A549 (cell line): ENCODE results near the gene LGALS1.

Experiments
- CHD2 ChIP-seq: fragments of 150-350 bp; IDR thresholded peaks from 2 replicates; pipeline ENCODE4 v1.6.1; 2014; ENCODE audit warnings: low read length; ENCODE audit not compliant: partially characterized antibody
- EP300 ChIP-seq, 2 experiments: fragments of >200 bp; sonication (Bioruptor Twin); formaldehyde crosslinking; IDR thresholded peaks; 2 replicates in 1 of 2; 3 replicates in 1 of 2; pipeline ENCODE4 v1.6.1; 2016 to 2017
- MYC ChIP-seq: IDR thresholded peaks from 2 replicates; pipeline ENCODE4 v1.6.1; 2012; ENCODE audit warnings: mild to moderate bottlenecking, inconsistent platforms, low read length, improper control_type of control experiment, borderline replicate concordance
- ZFP36 ChIP-seq: fragments of 450-650 bp; IDR thresholded peaks from 2 replicates; pipeline ENCODE4 v1.6.1; 2014; ENCODE audit warnings: borderline replicate concordance; ENCODE audit not compliant: partially characterized antibody
- TF ChIP-seq, protein P1 (sequence below): fragments of >200 bp; sonication (Bioruptor Twin); formaldehyde crosslinking; IDR thresholded peaks from 3 replicates; pipeline ENCODE4 v1.5.1; 2016
- TF ChIP-seq, protein P2 (sequence below): fragments of 200-600 bp; sonication (generic); IDR thresholded peaks from 2 replicates; pipeline ENCODE4 v1.6.1; 2016; ENCODE audit warnings: antibody characterized with exemption, mild to moderate bottlenecking, moderate library complexity

- TF ChIP-seq, protein P1, sequence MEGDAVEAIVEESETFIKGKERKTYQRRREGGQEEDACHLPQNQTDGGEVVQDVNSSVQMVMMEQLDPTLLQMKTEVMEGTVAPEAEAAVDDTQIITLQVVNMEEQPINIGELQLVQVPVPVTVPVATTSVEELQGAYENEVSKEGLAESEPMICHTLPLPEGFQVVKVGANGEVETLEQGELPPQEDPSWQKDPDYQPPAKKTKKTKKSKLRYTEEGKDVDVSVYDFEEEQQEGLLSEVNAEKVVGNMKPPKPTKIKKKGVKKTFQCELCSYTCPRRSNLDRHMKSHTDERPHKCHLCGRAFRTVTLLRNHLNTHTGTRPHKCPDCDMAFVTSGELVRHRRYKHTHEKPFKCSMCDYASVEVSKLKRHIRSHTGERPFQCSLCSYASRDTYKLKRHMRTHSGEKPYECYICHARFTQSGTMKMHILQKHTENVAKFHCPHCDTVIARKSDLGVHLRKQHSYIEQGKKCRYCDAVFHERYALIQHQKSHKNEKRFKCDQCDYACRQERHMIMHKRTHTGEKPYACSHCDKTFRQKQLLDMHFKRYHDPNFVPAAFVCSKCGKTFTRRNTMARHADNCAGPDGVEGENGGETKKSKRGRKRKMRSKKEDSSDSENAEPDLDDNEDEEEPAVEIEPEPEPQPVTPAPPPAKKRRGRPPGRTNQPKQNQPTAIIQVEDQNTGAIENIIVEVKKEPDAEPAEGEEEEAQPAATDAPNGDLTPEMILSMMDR: no peak
- TF ChIP-seq CHD2 (no peak), EP300 (IDR thresholded peaks at IDR 0.05) (no peak), ZFP36 (no peak), MYC (no peak)
- TF ChIP-seq, protein P2, sequence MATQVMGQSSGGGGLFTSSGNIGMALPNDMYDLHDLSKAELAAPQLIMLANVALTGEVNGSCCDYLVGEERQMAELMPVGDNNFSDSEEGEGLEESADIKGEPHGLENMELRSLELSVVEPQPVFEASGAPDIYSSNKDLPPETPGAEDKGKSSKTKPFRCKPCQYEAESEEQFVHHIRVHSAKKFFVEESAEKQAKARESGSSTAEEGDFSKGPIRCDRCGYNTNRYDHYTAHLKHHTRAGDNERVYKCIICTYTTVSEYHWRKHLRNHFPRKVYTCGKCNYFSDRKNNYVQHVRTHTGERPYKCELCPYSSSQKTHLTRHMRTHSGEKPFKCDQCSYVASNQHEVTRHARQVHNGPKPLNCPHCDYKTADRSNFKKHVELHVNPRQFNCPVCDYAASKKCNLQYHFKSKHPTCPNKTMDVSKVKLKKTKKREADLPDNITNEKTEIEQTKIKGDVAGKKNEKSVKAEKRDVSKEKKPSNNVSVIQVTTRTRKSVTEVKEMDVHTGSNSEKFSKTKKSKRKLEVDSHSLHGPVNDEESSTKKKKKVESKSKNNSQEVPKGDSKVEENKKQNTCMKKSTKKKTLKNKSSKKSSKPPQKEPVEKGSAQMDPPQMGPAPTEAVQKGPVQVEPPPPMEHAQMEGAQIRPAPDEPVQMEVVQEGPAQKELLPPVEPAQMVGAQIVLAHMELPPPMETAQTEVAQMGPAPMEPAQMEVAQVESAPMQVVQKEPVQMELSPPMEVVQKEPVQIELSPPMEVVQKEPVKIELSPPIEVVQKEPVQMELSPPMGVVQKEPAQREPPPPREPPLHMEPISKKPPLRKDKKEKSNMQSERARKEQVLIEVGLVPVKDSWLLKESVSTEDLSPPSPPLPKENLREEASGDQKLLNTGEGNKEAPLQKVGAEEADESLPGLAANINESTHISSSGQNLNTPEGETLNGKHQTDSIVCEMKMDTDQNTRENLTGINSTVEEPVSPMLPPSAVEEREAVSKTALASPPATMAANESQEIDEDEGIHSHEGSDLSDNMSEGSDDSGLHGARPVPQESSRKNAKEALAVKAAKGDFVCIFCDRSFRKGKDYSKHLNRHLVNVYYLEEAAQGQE: no peak
Measured at GRCh38 chr22:37672206-37672919, 3.1 kb upstream of the LGALS1 start.
